Esophagus muscularis mucosa (tissue), 4 donors: ENCODE data around the gene ADAMTSL5. TPM values are rescaled to one million over a fixed set of nuclear protein-coding genes. Genes with fewer than 3 reads are reported as not detected.
A peak's percentile ranks its signal among the peaks of the same experiment; 100 is the strongest.

Experiments
- DNase-seq: peaks from one replicate; pipeline ENCODE4 v3.0.0-alpha.2; 2017; ENCODE audit errors: extremely low spot score
- H3K27ac ChIP-seq, 4 donors: fragments of 200-600 bp; sonication (generic); replicated peaks in 1 of 4; 1 replicate in 3 of 4; 2 replicates in 1 of 4; pipeline ENCODE4 v1.5.1; 2016 to 2019; ENCODE audit warnings: mild to moderate bottlenecking in 1 of 4
- H3K27me3 ChIP-seq, 4 donors: fragments of 200-600 bp; sonication (generic); one replicate each; pipeline versions ENCODE4 v1.5.1 to v1.6.0; 2016 to 2019
- H3K36me3 ChIP-seq, 4 donors: fragments of 200-600 bp; sonication (generic); one replicate each; pipeline ENCODE4 v1.5.1; 2016 to 2019
- H3K4me1 ChIP-seq, 4 donors: fragments of 200-600 bp; sonication (generic); one replicate each; pipeline ENCODE4 v1.5.1; 2016 to 2019
- H3K4me3 ChIP-seq, 4 donors: fragments of 200-600 bp; sonication (generic); 1 replicate in 2 of 4; 2 replicates in 2 of 4; pipeline ENCODE4 v1.5.1; 2016 to 2019; ENCODE audit warnings: mild to moderate bottlenecking in 4 of 4, moderate library complexity in 1 of 4
- H3K9me3 ChIP-seq, 4 donors: fragments of 200-600 bp; sonication (generic); 1 replicate in 3 of 4; 2 replicates in 1 of 4; pipeline ENCODE4 v1.5.1; 2016 to 2019
- CTCF ChIP-seq, 3 experiments: fragments of 200-600 bp in 2 of 3; fragments of 450-650 bp in 1 of 3; sonication (generic) in 2 of 3; IDR thresholded peaks; one replicate each; pipeline ENCODE4 v1.5.1; 2017 to 2019; ENCODE audit warnings: antibody characterized with exemption in 3 of 3, mild to moderate bottlenecking in 2 of 3, moderate library complexity in 1 of 3
- EP300 ChIP-seq: sonication (generic); formaldehyde crosslinking; IDR thresholded peaks from one replicate; pipeline ENCODE4 v1.6.1; 2017; ENCODE audit warnings: antibody characterized with exemption
- POLR2A ChIP-seq: fragments of 450-650 bp; IDR thresholded peaks from one replicate; pipeline ENCODE4 v1.6.1; 2017; ENCODE audit warnings: antibody characterized with exemption, moderate library complexity, mild to moderate bottlenecking, low read depth
- POLR2AphosphoS5 ChIP-seq, 2 donors: sonication (generic); formaldehyde crosslinking; IDR thresholded peaks; one replicate each; pipeline ENCODE4 v1.6.1; 2017; ENCODE audit warnings: antibody characterized with exemption in 2 of 2
- WGBS: methylation state at CpG from one replicate; pipeline ENCODE4 v1.1.5; 2018; 5-methylcytosine and 5-hydroxymethylcytosine counted together
- intact Hi-C: fragments of 100-400 bp; cut with DNase I; formaldehyde crosslinking; loops from one replicate; pipeline ENCODE4 v1.15.1; 2023
- total RNA-seq, 4 donors: library from RNA; depleted of rRNA; stranded (reverse); fragments of >200 nt; gene quantifications; one replicate each; pipeline versions ENCODE4 v1.1.0 to v1.2.1, GENCODE V29; 2016

Gene ADAMTSL5
- total RNA-seq, 4 donors from 2014 or later: 3.9 to 5.9 (median 4.7) TPM

- intact Hi-C loops: no loop called here
- WGBS: 18% methylated on average over 10 of the region's 12 CpGs
- Histone ChIP-seq H3K36me3 (peaks cover 0 to 7% (median 3%) of the 10 kb centered on the region in 4 donors), H3K4me1 (peaks cover 15 to 56% (median 42%) of the 10 kb centered on the region in 4 donors), H3K27me3 (peaks cover 3 to 76% (median 19%) of the 10 kb centered on the region in 4 donors), H3K4me3 (peak overlapping the region; percentile 49 to 60 (median 50)), H3K9me3 (peaks cover 0 to 4% (median 0%) of the 10 kb centered on the region in 4 donors), H3K27ac (peak overlapping the region; percentile 78 to 88 (median 82))
- DNase-seq: no peak
- TF ChIP-seq POLR2AphosphoS5 (IDR thresholded peaks at IDR 0.05) (no peak), CTCF (IDR thresholded peaks at IDR 0.05) (no peak), EP300 (no peak), POLR2A (no peak)
These were observed 4.3 kb downstream of the ADAMTSL5 start for GRCh38 chr19:1508507-1508856.

- H3K27me3 ChIP-seq: peaks cover 4 to 76% (median 21%) of the 10 kb centered on the region in 4 donors
- peak overlapping the region; percentile 49 to 60 (median 50) for H3K4me3 ChIP-seq
- intact Hi-C loops: no loop called here
- H3K4me1 ChIP-seq: peaks cover 18 to 56% (median 42%) of the 10 kb centered on the region in 4 donors
- peaks cover 0 to 7% (median 3%) of the 10 kb centered on the region in 4 donors for H3K36me3 ChIP-seq
- peak overlapping the region; percentile 78 to 88 (median 82) for H3K27ac ChIP-seq
- WGBS: 2% methylated on average over 22 of the region's 46 CpGs
- peak; percentile 68 to 80 for TF ChIP-seq POLR2AphosphoS5 (IDR thresholded peaks at IDR 0.05)
- TF ChIP-seq CTCF (IDR thresholded peaks at IDR 0.05): peak in 1 of 3 experiments; percentile 17
- TF ChIP-seq POLR2A: no peak
- peak; percentile 98 for DNase-seq
- H3K9me3 ChIP-seq: peaks cover 0 to 4% (median 0%) of the 10 kb centered on the region in 4 donors
These were observed 4.9 kb downstream of the ADAMTSL5 start for GRCh38 chr19:1507763-1508506.

- Histone ChIP-seq H3K4me1 (peaks cover 18 to 51% (median 36%) of the 10 kb centered on the region in 4 donors), H3K27me3 (peaks cover 4 to 76% (median 24%) of the 10 kb centered on the region in 4 donors), H3K36me3 (peaks cover 0 to 7% (median 3%) of the 10 kb centered on the region in 4 donors), H3K9me3 (peaks cover 0 to 4% (median 0%) of the 10 kb centered on the region in 4 donors), H3K27ac (peak overlapping the region; percentile 78 to 88 (median 82)), H3K4me3 (peak overlapping the region; percentile 49 to 60 (median 50))
- intact Hi-C loops: no loop called here
- TF ChIP-seq POLR2A (no peak), POLR2AphosphoS5 (IDR thresholded peaks at IDR 0.05) (no peak), EP300 (no peak), CTCF (IDR thresholded peaks at IDR 0.05) (no peak)
- DNase-seq: no peak
- WGBS: 60% methylated on average over 16 of the region's 23 CpGs
These were observed 5.6 kb downstream of the ADAMTSL5 start for GRCh38 chr19:1507192-1507660.

GRCh38 chr19:1505991-1506881 is 6.6 kb downstream of the ADAMTSL5 start:
- peaks cover 0 to 4% (median 0%) of the 10 kb centered on the region in 4 donors for H3K9me3 ChIP-seq
- H3K36me3 ChIP-seq: peaks cover 0 to 7% (median 3%) of the 10 kb centered on the region in 4 donors
- peaks cover 14 to 44% (median 32%) of the 10 kb centered on the region in 4 donors for H3K4me1 ChIP-seq
- WGBS: 91% methylated on average over 13 of the region's 45 CpGs
- H3K4me3 ChIP-seq: no peak overlapping the region
- peak overlapping the region in 1 of 4 donors; percentile 78 for H3K27ac ChIP-seq
- no peak for DNase-seq
- H3K27me3 ChIP-seq: peaks cover 4 to 76% (median 23%) of the 10 kb centered on the region in 4 donors
- no peak for TF ChIP-seq CTCF (IDR thresholded peaks at IDR 0.05)
- no peak for TF ChIP-seq EP300
- no peak for TF ChIP-seq POLR2AphosphoS5 (IDR thresholded peaks at IDR 0.05)
- TF ChIP-seq POLR2A: no peak
- intact Hi-C loops: no loop called here
